ENCODE results near the gene GDNF.

Gene GDNF

DNA sequence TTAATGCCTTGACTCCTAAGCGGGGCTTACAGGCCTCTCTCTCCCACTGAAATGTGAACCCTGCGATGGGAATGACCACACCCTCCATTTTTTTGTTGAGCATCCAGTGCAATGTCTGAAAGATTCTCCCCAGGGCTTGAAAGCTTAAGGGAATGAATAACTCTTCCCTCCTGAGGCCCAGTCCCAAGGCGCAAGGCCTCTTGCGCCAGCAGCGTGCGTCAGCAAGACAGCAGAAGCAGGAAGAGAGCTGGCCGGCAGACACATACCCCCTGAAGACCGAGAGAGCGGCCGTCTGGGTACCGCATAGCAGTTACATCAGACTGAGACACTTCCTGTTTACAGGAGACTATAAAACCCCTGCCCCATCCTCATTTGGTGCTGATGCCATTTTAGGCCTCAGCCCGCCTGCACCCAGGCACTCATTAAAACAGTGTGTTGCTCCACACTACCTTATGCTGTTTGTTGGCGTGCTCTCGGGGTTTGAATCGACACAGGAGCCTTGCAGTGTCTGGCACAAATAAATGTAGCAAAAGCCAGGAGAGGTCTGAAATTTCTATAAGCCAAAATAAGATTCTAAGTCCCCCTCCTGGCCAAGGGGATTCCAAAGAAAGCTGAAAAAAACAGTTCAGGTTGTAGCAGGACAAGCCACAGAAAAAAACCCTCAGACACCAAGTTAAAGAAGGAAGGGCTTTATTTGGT lies 62.3 kb downstream of the GDNF start:
- no peak for DNase-seq

DNA sequence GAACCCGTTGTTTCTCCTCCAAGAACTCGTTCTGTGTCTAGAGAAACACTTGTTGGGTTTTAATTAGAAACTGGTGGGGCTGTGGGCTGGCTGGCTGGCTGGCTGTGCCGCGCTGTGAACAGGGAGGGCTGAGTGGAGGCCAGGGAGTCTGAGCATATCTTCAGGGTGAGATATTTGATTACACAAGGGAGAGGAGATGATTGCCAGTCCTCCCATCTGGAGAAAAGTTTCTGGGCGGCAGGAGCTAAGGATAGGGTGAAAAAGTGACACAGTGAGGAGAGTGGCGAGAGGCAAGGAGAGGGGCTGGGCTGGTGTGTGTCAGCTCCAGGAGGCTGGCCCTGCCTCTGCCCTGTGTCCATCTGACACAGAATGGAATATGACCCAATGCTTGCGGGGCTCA lies 63.0 kb downstream of the GDNF start:
- DNase-seq, result no peak

DNA sequence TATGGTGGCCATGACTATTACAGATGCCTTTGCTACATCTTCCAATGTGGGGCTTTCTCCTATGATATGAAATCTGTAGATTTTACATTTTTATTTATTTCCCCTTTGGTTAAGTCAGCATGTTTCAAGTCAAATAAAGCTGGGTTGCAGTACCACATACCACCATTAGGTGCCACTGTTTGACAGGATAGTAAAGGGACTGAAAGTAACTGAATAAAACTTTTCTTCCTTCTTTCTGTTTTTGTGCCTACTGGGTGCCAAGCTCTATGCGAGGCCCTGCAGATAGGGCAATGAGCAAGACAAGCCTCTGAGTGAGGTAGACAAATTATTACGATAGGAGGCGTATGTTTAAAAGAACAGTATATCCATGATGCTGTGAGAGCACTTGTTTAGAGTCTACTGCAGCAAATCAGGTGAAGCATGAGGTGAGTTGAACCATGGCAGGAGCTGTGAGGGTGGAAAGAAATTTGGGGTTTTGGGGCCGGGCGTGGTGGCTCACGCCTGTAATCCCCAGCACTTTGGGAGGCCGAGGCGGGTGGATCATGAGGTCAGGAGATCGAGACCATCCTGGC lies 64.8 kb downstream of the GDNF start:
- DNase-seq, result peak; percentile 34 to 46

DNA sequence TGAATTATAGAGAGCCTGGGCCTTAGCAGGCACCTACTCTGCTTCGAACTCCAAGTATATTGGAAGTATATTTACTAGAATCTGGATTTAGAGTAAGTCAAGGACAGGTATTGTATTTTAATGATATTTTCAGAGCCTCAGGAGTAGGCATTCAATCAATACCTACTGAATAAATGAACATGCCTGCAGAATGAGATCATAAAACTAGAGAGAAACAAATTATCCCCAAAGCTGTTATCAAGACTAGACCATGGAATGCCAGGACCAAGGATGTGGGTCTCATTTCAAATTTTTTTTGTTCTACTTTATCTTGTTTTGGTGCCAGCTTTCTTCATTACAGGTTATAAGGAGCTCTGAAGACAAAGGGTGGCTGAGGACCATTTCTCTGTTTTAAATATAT lies 66.0 kb downstream of the GDNF start:
- no peak for DNase-seq

DNA sequence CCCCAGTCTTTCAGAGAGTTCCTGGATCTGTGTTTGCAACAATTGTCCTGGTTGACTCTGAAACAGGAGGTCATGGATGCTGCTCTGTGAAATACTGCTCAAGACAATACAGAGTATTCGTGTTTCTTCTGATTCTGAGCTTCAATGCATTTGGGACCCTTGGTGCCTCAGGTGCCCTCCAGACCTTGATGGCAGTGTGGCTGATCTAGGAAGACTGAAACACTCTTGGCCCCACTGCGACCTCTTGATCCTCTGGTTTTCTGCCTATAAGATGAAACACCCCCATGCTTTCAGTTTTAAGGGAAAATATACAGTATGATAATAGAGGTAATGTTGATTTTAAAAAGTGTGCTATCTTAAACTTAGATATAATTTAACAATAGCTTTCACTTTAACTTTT lies 67.6 kb downstream of the GDNF start:
- no peak for DNase-seq

DNA sequence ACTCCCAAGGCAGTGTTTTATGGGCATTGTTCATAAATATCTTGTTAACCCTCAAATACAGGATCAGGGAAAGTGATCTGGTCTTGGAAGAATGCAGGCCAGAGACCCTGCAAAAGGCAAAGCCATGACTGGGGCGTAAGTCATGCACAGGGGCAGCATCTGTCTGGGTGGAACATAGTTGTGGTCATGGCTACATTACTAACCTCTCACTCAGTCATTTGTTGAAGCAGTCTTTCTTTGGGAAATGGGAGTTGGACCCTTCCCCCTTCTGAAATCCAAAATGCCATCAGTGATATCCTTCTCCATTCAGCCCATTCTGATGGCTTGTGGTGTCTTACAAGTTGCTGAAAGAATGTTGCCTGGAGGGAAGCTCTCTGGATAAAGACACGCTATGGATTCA lies 68.1 kb downstream of the GDNF start:
- no peak for DNase-seq

DNA sequence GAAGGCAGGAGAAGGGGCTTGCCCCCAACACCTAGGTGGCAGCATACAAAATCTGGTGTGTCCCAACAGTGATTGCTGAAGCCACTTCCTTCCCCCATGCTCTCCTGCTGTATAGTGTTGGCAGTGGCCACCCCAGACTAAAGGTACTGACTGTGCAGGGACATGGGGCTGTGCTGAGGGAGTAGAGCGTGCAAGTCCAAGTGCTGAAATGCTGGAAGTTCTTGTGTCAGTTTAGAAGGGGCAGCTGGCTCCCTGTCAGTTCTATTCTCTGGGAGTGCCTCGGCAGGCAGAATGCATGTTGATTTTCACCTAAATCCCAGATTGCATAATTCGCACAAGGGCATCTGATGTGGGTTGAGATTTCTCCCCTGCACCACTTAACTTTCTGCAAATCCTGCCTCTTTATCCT lies 68.6 kb downstream of the GDNF start:
- DNase-seq, result no peak

DNA sequence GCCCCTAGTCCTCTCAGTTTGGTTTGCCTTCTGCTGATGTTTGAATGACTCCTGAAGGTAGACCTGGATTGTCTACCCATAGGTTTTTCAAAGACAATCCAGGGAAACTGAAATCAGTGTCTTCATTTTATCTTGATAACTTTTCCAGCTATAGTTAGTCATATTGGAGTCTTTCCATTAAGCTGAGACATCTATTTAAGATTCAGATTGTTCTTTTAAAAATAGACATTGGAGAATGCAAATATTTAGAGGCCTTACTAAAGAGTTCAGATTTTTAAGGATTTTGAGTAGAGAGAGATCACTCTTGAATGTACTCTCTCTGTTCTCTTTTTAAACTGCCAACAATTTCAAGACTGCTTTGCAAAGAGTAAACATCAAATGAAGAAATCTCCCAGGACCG lies 69.1 kb downstream of the GDNF start:
- no peak for DNase-seq

DNA sequence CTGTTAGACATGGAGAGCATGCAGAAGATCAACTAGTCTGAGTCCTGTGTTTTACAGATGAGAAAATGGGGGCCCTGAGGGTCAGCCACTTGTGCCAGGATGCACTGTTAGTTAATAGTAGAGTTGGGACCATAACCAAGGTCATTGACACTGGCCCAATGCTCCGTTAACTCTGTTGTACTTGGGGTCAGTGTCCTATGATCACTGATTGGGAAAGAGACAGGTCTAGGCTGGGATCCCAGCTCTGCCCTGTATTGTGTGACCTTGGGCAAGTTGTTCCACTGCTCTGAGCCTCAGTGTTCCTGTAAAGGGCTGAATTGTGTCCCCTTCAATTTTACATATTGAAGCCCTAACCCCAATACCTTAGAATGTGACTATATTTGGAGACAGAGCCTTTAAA lies 70.0 kb downstream of the GDNF start:
- DNase-seq, result no peak

DNA sequence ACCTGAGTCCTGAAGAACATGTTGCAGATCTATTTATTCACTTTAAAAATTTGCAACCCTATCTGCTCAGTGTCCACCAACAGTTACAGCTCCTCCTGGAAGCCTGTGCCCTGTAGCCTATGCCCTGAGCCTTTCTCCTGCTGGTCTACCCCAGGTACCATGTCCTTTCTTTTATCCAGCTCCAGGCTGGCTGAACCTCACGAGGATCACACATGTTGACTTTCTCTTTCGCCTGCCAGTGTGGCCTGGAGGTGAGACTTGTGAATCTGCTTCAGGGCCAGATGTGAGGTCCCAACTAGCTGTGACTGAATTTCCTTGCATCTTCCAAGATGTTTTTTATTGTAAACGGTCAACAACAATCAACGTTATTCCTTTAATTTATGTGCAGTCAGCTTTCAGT lies 70.7 kb downstream of the GDNF start:
- no peak for DNase-seq

DNA sequence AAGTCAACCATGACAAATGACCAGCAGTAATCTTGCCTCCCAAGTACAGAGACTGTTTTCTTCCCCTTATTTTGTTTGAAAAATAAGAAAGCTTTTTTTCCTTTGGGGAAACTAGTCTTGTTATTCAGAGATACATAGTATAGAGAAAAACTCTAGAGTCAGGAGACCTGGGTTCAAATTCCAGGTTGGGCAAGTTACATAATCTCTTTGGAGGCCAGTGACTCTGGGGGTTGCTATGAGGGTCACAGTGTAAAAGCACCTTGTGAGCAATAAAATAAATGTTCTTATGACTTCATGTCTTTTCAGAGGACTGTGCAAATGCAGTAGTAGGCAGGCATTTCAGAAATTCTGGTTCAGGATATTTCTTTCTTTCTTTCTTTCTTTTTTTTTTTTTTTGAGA lies 71.5 kb downstream of the GDNF start:
- no peak for DNase-seq

DNA sequence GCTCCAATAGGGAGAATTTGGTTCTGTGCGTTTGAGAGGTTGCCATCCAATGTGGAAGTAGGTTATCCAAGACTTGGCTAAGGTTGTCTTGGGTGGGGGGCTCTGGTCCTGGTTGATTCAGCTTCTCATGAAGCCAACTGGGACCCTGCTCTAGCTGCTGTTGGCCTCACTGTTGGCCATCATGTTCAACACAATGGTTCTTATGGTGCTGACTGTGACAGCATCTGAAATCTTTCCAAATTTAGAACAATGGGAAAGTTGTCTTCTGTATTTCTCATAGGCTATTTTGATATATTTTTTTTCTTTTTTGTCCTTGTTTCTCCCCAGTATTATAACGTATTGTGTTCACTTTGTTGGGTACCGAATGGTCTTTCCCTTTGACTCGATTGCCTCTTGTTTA lies 71.9 kb downstream of the GDNF start:
- no peak for DNase-seq

DNA sequence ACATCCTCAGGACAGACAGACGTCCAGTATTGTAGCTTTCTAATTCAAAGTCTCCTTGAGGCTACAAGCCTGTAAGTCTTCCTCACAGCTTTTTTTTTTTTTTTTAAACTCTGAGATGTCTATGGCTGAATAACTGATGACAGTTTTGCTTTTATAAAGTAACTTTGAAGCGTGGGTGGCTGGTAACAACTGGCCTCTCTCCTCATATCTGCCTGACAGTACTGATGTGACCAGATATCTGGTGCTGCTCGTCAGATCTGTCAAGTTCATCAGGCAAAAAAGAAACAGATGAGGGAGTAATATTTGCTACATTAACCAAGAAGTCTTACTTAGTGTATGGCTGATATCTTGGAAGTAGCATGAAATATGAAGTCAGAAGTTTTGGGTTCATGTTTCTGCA lies 72.6 kb downstream of the GDNF start:
- DNase-seq, result no peak
